GM10266 (cell line): ENCODE data around the gene IER2.
A peak's percentile ranks its signal among the peaks of the same experiment; 100 is the strongest.

Experiments
- DNase-seq: peaks from one replicate; pipeline ENCODE4 v3.0.0; 2012; ENCODE audit errors: extremely low spot score
- TF ChIP-seq, protein P1 (sequence below): IDR thresholded peaks from 2 replicates; pipeline ENCODE4 v1.5.1; 2012; ENCODE audit warnings: mild to moderate bottlenecking, low read depth; ENCODE audit not compliant: control insufficient read depth, insufficient read depth; ENCODE audit errors: missing control alignments

IER2 gene

DNA sequence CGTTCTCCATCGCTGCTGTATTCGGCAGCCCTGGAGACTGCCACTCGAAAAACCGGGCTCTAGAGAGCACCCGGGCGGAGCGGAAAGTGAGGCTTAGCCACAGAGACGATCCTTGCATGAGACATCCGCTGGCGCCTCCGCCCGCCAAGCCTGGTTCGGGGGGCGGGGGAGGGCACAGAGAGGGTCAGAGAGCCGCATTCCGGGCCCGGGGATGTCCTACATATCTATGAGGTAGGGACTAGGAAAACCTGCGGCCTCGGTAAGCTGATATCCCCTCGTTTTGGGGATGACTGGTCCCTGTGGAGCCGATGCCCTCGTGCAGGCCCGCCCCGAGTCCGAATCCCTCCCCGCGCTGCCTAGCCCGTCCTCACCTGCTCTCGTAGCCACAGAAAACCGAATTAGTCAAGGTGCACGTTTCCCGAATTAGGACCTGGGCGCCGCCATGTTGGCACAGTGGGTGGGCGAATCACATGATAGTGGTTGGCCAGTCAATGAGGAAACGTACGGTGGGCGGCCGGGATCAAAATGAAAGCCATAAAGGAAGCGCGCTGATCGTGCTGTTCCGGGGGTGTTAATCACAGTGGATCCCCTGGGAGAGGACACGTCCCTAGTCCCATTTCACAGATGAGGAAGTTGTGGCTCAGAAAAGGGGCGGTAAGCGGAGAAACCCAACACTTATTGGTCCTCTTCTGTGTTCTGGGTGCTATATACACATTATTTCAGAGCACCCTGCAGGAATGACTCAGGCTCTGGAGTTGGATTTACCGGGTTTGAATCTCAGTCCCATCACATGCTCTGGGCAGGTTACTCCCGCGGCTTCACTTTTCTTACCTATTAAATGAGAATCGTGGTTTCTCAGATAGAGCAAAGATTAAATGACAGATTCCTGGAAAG, 33.7 kb upstream of the IER2 start, which contains the start of gene TRMT1:
TSS of gene TRMT1 (minus strand) at position 459 of the 894 bp plus-strand sequence. CDS start at position 118, 341 bp downstream.
- TF ChIP-seq, protein P1, sequence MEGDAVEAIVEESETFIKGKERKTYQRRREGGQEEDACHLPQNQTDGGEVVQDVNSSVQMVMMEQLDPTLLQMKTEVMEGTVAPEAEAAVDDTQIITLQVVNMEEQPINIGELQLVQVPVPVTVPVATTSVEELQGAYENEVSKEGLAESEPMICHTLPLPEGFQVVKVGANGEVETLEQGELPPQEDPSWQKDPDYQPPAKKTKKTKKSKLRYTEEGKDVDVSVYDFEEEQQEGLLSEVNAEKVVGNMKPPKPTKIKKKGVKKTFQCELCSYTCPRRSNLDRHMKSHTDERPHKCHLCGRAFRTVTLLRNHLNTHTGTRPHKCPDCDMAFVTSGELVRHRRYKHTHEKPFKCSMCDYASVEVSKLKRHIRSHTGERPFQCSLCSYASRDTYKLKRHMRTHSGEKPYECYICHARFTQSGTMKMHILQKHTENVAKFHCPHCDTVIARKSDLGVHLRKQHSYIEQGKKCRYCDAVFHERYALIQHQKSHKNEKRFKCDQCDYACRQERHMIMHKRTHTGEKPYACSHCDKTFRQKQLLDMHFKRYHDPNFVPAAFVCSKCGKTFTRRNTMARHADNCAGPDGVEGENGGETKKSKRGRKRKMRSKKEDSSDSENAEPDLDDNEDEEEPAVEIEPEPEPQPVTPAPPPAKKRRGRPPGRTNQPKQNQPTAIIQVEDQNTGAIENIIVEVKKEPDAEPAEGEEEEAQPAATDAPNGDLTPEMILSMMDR: no peak
- peak; percentile 95 for DNase-seq

DNA sequence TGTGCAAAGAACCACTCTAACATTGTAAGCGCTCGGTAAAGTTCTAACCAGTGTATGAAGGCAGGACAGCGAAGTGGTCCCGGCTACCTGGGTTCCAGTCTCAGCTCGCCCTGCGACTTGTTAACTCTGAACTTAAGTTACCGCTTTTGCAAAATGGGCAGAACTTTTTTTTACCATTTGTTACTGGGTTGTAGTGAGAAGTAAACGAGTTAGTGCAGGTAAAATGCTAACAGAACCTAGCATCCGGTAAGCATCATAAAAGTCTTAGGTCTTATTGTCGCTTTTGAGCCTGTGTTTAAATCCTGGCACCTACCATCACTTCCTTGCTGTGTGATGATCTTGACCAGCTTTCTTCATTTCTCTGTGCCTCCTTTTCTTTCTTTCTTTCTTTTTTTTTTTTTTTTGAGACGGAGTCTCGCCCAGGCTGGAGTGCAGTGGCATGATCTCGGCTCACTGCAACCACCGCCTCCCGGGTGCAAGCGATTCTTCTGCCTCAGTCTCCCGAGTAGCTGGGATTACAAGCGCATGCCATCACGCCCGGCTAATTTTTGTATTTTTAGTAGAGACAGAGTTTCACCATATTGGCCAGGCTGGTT, 32.9 kb upstream of the IER2 start:
- DNase-seq: no peak
- TF ChIP-seq, protein P1: no peak

DNA sequence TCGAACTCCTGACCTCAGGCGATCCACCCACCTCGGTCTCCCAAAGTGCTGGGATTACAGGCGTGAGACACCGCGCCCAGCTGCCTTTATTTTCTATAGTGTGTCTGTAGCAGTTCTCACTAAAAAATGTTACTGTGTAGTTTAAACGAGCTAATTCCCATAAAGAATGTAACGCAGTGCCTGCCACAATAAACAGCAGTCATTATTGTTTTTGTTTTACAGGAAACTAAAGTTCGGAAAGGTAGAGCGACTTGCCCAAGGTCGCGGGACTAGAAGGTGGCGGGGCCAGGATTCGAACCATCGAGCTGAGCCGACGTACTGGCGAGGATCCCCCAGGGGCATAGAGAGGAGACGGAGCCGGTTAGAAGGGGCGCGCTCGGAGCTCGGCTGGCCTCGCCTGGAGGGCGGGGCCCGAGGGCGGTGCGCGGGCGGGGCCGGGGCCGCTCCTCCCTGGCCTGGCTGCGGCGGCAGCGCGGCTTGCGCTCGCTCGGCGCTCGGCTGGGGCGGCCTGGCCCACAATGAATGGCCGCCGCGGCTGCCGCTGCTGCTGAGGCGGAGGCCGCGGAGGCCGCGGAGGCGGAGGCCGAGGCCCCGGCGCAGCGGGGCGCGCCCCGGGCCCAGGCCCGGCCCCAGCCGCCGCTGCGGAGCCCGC, 32.3 kb upstream of the IER2 start, which contains the start of gene NACC1:
TSS of gene NACC1 (plus strand) at position 493 of the 652 bp plus-strand sequence. CDS start 16,944 bp downstream, outside the sequence.
- TF ChIP-seq, protein P1: no peak
- DNase-seq: peak; percentile 99

DNA sequence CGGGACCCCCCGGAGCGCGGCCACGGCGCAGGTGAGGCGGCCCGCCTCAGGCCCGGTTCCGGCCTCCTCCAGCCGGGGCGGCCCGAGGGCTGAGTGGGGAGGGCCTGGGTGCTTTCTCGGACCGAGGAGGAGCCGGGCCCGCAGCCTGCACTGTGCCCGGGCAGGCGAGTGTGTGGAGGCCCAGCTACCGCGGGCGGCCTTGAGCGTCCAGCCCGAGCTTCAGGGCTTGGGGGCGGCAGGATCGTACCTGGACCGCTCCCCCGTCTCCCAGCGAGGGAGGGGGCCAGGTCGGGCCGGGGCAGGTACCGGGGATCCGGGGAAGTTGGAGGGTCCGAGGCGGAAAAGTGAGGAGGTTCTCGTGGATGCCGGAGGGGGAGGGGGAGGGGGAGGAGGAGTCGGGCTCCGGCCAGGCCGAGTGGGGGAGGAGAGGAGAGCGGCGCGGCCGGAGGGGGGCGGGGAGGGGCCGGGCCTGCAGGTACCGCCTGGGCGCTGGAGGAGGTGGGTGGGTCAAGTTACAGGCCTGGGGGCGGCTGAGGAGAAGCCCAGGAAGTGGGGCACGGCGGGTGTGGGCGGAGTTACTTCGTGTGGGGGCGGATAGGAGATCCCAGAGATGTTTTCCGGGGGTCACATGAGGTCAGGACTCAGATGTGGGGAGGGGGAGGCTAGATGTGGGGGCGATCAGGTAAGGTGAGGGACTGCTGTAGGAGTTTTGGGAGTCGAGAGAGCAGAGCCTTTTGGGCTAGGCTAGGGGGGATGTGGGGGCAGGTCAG, 31.6 kb upstream of the IER2 start:
- TF ChIP-seq, protein P1: no peak
- DNase-seq: peak; percentile 76

DNA sequence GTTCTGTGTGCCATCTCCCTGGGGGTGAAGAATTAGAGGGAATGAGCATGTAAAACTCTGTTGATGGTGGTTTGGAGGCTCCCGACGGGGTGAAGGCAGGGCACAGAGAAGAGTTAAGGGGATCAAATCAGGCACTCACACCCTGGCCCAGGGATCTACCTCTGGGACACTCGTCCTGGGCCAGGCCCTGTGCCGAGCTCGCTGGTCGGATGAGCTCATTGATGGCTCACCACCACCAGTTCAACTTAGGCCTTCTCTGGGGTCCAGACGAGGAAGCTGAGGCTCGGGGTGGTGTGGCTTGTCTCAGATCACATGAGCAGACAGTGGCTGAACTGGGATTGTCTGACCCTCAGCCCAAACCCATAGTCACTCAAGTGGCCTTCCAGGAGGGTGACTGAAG, 30.6 kb upstream of the IER2 start:
- TF ChIP-seq, protein P1: no peak
- DNase-seq: no peak

DNA sequence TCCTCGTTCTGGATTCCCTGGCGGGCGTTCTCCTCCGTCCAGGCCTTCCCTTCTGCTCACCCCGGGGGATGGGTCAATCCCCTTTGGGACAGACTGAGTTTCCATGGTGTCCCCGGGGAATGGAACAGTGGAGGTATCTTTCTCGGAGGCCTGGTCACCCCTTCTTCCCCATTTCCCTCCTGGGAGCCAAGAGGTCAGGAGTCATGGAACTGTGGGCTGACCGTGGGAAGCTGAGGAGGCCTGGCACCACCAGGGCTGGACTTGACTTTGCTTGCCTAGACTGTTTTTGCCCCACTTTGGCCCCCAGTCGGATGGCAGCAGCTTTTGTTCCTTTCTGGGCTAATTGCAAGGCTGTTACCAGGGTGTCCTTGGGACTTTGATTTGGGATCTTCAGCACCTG, 30.2 kb upstream of the IER2 start:
- TF ChIP-seq, protein P1: no peak
- no peak for DNase-seq
